HFFc6 (cell line): Measurements from ENCODE around the gene MYZAP. TPM values are rescaled to one million over a fixed set of nuclear protein-coding genes. Genes with fewer than 3 reads are reported as not detected.
A peak's percentile ranks its signal among the peaks of the same experiment; 100 is the strongest.

Source experiments
- DNase-seq: peaks from one replicate; pipeline ENCODE4 v3.0.0-alpha.2; 2018
- H3K27ac Mint-ChIP-seq: 2 replicates; pipeline ENCODE4 v1.8.0; 2020; ENCODE audit warnings: mild to moderate bottlenecking, mixed read lengths
- H3K27me3 Mint-ChIP-seq: 2 replicates; pipeline ENCODE4 v1.8.0; 2021; ENCODE audit warnings: mild to moderate bottlenecking, moderate library complexity, mixed read lengths; ENCODE audit not compliant: insufficient read depth
- H3K36me3 Mint-ChIP-seq: 2 replicates; pipeline ENCODE4 v1.8.0; 2021; ENCODE audit warnings: low read depth, mixed read lengths
- H3K4me1 Mint-ChIP-seq: 2 replicates; pipeline ENCODE4 v1.8.0; 2020; ENCODE audit warnings: low read depth, mixed read lengths
- H3K4me3 Mint-ChIP-seq: 2 replicates; pipeline ENCODE4 v1.8.0; 2020; ENCODE audit warnings: mild to moderate bottlenecking, moderate library complexity, mixed read lengths
- H3K9me3 Mint-ChIP-seq: 2 replicates; pipeline ENCODE4 v1.8.0; 2020; ENCODE audit warnings: mild to moderate bottlenecking, mixed read lengths
- total RNA-seq, 6 experiments: library from RNA; stranded (reverse); fragmentation: NEBNext Ultra II Directional; extraction: Animal tissue kit (Norgen Biotek cat#: 25700); gene quantifications; 2 replicates in 1 of 6; 3 replicates in 5 of 6; pipeline ENCODE4 v1.2.3, GENCODE V29; 2021
- TF ChIP-seq, protein P1 (sequence below): fragments of 200-600 bp; sonication (generic); IDR thresholded peaks from 2 replicates; pipeline ENCODE4 v1.5.0; 2021; ENCODE audit warnings: antibody characterized with exemption, mild to moderate bottlenecking

The MYZAP gene
- total RNA-seq, 6 experiments from 2014 or later: 0.12 TPM; not detected in 5

GRCh38 chr15:57634290-57634689 is 42.6 kb downstream of the MYZAP start:
- H3K4me1 Mint-ChIP-seq: no peaks in the 10 kb centered on the region

GRCh38 chr15:57635300-57635909 is 43.7 kb downstream of the MYZAP start:
- peaks cover 25% of the 10 kb centered on the region for H3K27me3 Mint-ChIP-seq
- no peak overlapping the region for H3K27ac Mint-ChIP-seq
- no peak for DNase-seq
- TF ChIP-seq, protein P1, sequence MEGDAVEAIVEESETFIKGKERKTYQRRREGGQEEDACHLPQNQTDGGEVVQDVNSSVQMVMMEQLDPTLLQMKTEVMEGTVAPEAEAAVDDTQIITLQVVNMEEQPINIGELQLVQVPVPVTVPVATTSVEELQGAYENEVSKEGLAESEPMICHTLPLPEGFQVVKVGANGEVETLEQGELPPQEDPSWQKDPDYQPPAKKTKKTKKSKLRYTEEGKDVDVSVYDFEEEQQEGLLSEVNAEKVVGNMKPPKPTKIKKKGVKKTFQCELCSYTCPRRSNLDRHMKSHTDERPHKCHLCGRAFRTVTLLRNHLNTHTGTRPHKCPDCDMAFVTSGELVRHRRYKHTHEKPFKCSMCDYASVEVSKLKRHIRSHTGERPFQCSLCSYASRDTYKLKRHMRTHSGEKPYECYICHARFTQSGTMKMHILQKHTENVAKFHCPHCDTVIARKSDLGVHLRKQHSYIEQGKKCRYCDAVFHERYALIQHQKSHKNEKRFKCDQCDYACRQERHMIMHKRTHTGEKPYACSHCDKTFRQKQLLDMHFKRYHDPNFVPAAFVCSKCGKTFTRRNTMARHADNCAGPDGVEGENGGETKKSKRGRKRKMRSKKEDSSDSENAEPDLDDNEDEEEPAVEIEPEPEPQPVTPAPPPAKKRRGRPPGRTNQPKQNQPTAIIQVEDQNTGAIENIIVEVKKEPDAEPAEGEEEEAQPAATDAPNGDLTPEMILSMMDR: no peak
- no peaks in the 10 kb centered on the region for H3K9me3 Mint-ChIP-seq
- H3K4me3 Mint-ChIP-seq: no peak overlapping the region
- H3K4me1 Mint-ChIP-seq: no peaks in the 10 kb centered on the region
- H3K36me3 Mint-ChIP-seq: no peaks in the 10 kb centered on the region

More at GRCh38 chr15:57634290-57634689, 42.6 kb downstream of the MYZAP start:
- Mint-ChIP-seq H3K36me3 (no peaks in the 10 kb centered on the region), H3K27ac (no peak overlapping the region), H3K27me3 (peaks cover 25% of the 10 kb centered on the region), H3K9me3 (no peaks in the 10 kb centered on the region), H3K4me3 (no peak overlapping the region)
- no peak for DNase-seq
- TF ChIP-seq, protein P1: no peak

DNA sequence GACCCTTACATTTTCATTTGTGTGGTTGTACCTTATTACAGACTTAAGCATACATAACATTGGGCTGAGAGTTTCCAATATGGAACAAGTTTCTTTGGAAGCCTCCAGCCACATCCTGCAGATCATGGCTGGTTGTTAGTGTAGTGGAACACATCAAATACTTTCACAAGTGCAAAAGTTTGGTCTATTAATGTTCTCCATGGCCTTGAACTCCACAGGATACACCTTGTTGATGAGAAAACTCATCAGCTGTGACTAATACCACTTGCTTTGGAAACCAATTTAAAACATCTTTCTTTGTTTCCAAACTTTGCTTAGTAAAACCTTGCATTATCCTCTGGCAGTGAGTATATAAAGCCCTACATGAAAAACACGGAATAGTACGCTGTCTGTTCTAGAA is 46.1 kb downstream of the MYZAP start:
- TF ChIP-seq, protein P1: no peak
- no peaks in the 10 kb centered on the region for H3K9me3 Mint-ChIP-seq
- DNase-seq: no peak
- no peak overlapping the region for H3K4me3 Mint-ChIP-seq
- no peaks in the 10 kb centered on the region for H3K36me3 Mint-ChIP-seq
- peaks cover 24% of the 10 kb centered on the region for H3K27me3 Mint-ChIP-seq
- no peak overlapping the region for H3K27ac Mint-ChIP-seq
- no peaks in the 10 kb centered on the region for H3K4me1 Mint-ChIP-seq

DNA sequence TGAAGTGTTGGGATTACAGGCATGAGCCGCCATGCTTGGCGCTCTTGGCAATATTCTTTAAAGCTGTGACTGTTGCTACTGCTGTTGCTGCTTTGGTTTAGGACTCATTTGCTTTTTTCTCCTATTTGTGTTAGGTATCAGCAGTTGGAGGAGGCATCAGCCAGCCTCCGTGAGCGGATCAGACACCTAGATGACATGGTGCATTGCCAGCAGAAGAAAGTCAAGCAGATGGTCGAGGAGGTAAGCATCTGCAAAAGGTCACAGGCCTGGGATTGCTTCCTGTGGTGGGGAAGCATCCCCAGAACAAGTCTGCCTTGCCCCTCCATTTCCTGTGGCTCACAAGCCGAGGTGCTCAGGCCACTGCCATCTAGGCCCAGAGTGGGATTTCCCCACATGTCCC is 47.6 kb downstream of the MYZAP start:
- no peak overlapping the region for H3K4me3 Mint-ChIP-seq
- no peaks in the 10 kb centered on the region for H3K4me1 Mint-ChIP-seq
- no peaks in the 10 kb centered on the region for H3K9me3 Mint-ChIP-seq
- H3K27ac Mint-ChIP-seq: no peak overlapping the region
- H3K36me3 Mint-ChIP-seq: no peaks in the 10 kb centered on the region
- H3K27me3 Mint-ChIP-seq: peaks cover 19% of the 10 kb centered on the region; the same call in 1 of the 2 replicates
- TF ChIP-seq, protein P1: no peak
- no peak for DNase-seq

- no peak for DNase-seq
- no peaks in the 10 kb centered on the region for H3K36me3 Mint-ChIP-seq
- H3K27ac Mint-ChIP-seq: no peak overlapping the region
- H3K4me3 Mint-ChIP-seq: no peak overlapping the region
- peaks cover 19% of the 10 kb centered on the region; the same call in 1 of the 2 replicates for H3K27me3 Mint-ChIP-seq
- H3K4me1 Mint-ChIP-seq: no peaks in the 10 kb centered on the region
- no peaks in the 10 kb centered on the region for H3K9me3 Mint-ChIP-seq
- TF ChIP-seq, protein P1: peak; percentile 56; the same call in 1 of the 2 replicates
These were observed 49.4 kb downstream of the MYZAP start for GRCh38 chr15:57640930-57641682.
